Measurements from ENCODE around the gene AK5. TPM values are rescaled to one million over a fixed set of nuclear protein-coding genes. Genes with fewer than 3 reads are reported as not detected.

AK5 gene
- total RNA-seq, 6 donors from 2014 or later: 0.10 to 0.74 TPM; not detected in 4

DNA sequence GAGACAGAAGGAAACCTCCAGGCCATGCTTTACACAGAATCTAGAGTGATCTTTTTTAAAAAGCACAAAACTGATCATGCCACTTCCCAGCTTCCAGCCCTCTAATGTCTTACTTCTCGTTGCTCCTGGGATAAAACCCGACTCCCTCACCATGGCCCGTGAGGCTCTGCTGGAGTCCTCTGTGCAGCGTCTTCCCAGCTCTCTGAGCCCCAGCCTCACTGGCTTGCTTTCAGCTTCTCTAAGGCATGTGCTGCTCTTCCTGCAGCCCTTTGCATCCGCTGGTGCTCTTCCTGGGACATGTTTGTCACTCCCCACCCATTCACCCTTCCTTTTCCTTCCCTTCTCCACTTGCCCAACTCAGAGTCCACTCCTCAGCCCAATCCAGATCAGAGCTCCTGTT, 184.1 kb downstream of the AK5 start:
- DNase-seq (no peak), ATAC-seq (ENCODE audit: low FRiP score in 2 of 2) (no peak)
- H3K27ac ChIP-seq: no peak overlapping the region
- whole genome bisulfite sequencing, 2 donors: 81 to 84% methylated on average over 5 of the region's 5 CpGs
- TF ChIP-seq POLR2A (IDR thresholded peaks at IDR 0.05) (no peak), EP300 (IDR thresholded peaks at IDR 0.05) (no peak), POLR2AphosphoS5 (IDR thresholded peaks at IDR 0.05) (no peak)
- TF ChIP-seq, protein P1, sequence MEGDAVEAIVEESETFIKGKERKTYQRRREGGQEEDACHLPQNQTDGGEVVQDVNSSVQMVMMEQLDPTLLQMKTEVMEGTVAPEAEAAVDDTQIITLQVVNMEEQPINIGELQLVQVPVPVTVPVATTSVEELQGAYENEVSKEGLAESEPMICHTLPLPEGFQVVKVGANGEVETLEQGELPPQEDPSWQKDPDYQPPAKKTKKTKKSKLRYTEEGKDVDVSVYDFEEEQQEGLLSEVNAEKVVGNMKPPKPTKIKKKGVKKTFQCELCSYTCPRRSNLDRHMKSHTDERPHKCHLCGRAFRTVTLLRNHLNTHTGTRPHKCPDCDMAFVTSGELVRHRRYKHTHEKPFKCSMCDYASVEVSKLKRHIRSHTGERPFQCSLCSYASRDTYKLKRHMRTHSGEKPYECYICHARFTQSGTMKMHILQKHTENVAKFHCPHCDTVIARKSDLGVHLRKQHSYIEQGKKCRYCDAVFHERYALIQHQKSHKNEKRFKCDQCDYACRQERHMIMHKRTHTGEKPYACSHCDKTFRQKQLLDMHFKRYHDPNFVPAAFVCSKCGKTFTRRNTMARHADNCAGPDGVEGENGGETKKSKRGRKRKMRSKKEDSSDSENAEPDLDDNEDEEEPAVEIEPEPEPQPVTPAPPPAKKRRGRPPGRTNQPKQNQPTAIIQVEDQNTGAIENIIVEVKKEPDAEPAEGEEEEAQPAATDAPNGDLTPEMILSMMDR (IDR thresholded peaks at IDR 0.05): no peak
- H3K4me1 ChIP-seq: no peaks in the 10 kb centered on the region
- H3K9me3 ChIP-seq: no peaks in the 10 kb centered on the region
- no peaks in the 10 kb centered on the region for H3K27me3 ChIP-seq
- no peak overlapping the region for H3K4me3 ChIP-seq
- H3K36me3 ChIP-seq: no peaks in the 10 kb centered on the region

DNA sequence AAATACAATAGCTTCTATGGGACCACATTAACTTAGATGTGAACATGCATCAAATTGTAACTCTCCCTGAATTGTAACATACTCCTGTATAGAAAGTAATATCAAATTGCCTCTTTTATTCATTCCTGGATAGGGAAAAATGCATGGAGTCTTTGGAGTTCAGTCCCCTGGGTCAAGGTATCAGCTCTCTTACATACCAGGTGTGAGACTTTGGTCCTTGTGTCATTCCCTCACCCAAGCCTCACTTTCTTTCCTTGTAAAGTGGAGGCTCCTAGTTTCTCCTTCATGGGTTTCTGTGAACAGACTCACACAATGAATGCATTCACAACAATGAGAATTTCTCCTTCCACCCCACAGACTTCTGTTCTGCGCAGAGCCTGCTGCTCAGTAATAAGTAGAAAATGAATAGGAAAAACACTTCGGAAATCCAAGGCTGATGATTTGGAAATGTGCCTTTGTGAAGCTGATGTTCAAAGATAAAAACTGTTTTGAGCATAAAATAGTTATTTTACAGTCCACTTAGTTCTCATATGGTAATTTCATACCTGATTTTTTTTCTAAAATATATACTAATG, 185.3 kb downstream of the AK5 start:
- Histone ChIP-seq H3K4me3 (no peak overlapping the region), H3K4me1 (no peaks in the 10 kb centered on the region), H3K27ac (no peak overlapping the region), H3K9me3 (no peaks in the 10 kb centered on the region), H3K36me3 (no peaks in the 10 kb centered on the region), H3K27me3 (no peaks in the 10 kb centered on the region)
- DNase-seq: no peak
- TF ChIP-seq POLR2A (IDR thresholded peaks at IDR 0.05): no peak
- no peak for ATAC-seq (ENCODE audit: low FRiP score in 2 of 2)
- WGBS, 2 donors: 95 to 97% methylated on average over 2 of the region's 2 CpGs

DNA sequence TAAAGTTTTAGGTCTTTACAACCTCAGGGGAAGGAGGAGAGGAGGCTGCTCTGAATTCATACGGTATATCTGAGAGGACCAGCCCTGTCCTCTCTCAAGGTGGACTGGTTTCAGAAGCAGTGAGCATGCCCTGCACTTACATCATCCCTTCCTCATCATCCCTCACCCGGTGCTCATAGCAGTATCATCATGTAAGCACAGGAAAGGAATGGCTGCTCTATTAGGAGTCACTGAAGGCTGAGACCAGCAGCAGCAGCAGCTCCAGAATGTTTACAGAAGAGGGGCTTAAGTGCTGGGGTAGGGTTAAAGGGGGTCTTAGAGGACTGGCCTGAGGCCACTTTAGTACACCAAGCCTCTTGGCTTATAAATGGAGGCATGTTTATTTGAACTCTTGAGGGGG, 185.9 kb downstream of the AK5 start:
- ATAC-seq (ENCODE audit: low FRiP score in 2 of 2) (no peak), DNase-seq (no peak)
- 42 to 55% methylated on average over 2 of the region's 2 CpGs for WGBS, 2 donors
- TF ChIP-seq POLR2AphosphoS5 (IDR thresholded peaks at IDR 0.05) (no peak), POLR2A (IDR thresholded peaks at IDR 0.05) (no peak), EP300 (IDR thresholded peaks at IDR 0.05) (no peak)
- TF ChIP-seq, protein P1 (IDR thresholded peaks at IDR 0.05): no peak
- Histone ChIP-seq H3K4me3 (no peak overlapping the region), H3K9me3 (no peaks in the 10 kb centered on the region), H3K27me3 (no peaks in the 10 kb centered on the region), H3K36me3 (no peaks in the 10 kb centered on the region), H3K27ac (no peak overlapping the region), H3K4me1 (no peaks in the 10 kb centered on the region)

DNA sequence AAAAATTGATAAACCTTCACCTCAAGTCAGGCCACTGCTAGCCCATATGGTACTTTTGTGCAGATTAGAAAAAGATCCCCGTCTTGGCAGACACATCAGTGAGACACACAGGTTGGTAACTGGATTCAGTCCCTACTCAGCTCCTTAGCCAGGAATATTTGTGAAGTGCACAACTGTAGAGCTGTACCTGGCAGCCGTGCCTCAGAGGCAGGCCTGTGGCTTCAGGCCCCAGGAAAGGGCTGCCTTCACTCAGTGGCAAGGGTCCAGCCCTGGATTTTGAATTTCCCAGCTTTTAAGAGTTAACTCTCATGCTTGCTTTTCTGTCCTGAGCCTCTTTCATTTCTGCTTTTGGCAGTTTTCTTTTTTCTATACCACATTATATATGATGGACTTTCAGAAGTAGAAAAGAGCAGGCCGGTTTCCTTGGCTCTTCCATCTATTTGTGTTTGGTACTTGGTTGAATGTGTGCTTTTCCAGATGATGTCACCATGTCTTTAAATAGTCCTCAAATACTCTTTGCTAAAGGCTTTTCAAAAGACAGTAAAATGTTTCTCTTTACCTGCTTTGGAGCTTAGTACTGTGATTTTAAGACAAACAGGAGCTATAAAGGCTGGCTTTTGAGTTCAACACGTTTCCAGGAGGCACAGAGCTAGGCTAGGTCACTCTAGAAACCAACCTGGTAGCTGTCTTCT, 186.6 kb downstream of the AK5 start:
- Histone ChIP-seq H3K4me1 (no peaks in the 10 kb centered on the region), H3K4me3 (no peak overlapping the region), H3K9me3 (no peaks in the 10 kb centered on the region), H3K36me3 (no peaks in the 10 kb centered on the region), H3K27ac (no peak overlapping the region), H3K27me3 (no peaks in the 10 kb centered on the region)
- no peak for ATAC-seq (ENCODE audit: low FRiP score in 2 of 2)
- 53 to 74% methylated on average over 4 of the region's 4 CpGs for WGBS, 2 donors
- DNase-seq: no peak
- TF ChIP-seq POLR2AphosphoS5 (IDR thresholded peaks at IDR 0.05): no peak
- TF ChIP-seq POLR2A (IDR thresholded peaks at IDR 0.05): no peak
- TF ChIP-seq, protein P1 (IDR thresholded peaks at IDR 0.05): no peak
- no peak for TF ChIP-seq EP300 (IDR thresholded peaks at IDR 0.05)

DNA sequence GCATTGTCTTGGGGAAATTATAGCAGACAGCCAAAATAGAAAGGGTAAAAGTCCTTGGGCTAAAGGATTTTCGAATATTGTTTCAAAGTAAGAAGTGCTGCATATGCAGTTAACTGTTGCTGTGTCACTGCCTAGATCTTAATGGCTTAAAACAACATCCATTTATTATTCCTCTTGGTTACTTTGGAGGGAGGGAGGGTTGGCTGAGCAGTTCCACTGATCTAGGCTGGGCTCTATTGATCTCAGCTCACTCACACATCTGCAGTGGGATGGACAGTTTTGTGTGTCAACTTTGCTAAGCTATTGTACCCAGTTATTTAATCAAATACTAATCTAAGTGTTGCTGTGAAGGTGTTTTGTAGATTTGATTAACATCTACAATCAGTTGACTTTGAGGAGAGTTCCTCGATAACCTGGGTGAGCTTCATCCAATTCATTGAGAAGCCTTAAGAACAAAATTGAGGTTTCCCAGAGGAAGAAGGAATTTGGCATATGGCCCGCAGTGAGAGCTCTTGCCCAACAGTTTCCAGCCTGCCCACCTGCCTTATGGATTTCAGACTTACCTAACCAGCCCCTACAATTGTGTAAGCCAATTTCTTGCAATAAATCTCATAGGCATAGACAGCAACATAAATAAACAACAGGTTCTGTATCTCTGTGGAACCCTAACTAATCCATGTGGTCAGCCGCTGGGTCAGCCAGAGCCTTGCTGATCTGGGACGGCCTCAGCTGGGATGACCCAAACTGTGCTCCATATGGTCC, 187.3 kb downstream of the AK5 start:
- H3K27ac ChIP-seq: no peak overlapping the region
- H3K4me3 ChIP-seq: no peak overlapping the region
- H3K27me3 ChIP-seq: no peaks in the 10 kb centered on the region
- no peaks in the 10 kb centered on the region for H3K4me1 ChIP-seq
- H3K36me3 ChIP-seq: no peaks in the 10 kb centered on the region
- ATAC-seq (ENCODE audit: low FRiP score in 2 of 2) (no peak), DNase-seq (no peak)
- TF ChIP-seq POLR2AphosphoS5 (IDR thresholded peaks at IDR 0.05) (no peak), EP300 (IDR thresholded peaks at IDR 0.05) (no peak), POLR2A (IDR thresholded peaks at IDR 0.05) (no peak)
- TF ChIP-seq, protein P1 (IDR thresholded peaks at IDR 0.05): no peak
- 76 to 82% methylated on average over 4 to 5 of the region's 5 CpGs for whole genome bisulfite sequencing, 2 donors
- no peaks in the 10 kb centered on the region for H3K9me3 ChIP-seq
